Measurements from ENCODE around the gene CPT1B.

DNA sequence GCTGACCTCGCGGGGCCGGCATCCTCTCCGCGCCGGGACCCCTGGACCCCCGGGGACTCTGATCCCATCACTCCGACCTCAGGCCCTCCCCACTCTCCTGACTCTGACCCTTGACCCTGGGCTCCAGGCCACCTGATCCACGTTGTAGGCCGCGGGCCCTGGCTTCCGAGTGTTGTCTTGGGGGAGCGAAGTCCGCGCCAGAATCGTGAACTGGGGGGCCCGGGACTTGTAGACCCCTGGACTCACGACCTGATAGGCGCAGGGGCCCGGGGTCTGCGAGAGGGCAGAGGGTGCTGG, 47.7 kb downstream of the CPT1B start:
- no peak for TF ChIP-seq EZH2 (IDR thresholded peaks at IDR 0.05; ENCODE audit: low read length, missing control alignments)
- TF ChIP-seq, protein P1, sequence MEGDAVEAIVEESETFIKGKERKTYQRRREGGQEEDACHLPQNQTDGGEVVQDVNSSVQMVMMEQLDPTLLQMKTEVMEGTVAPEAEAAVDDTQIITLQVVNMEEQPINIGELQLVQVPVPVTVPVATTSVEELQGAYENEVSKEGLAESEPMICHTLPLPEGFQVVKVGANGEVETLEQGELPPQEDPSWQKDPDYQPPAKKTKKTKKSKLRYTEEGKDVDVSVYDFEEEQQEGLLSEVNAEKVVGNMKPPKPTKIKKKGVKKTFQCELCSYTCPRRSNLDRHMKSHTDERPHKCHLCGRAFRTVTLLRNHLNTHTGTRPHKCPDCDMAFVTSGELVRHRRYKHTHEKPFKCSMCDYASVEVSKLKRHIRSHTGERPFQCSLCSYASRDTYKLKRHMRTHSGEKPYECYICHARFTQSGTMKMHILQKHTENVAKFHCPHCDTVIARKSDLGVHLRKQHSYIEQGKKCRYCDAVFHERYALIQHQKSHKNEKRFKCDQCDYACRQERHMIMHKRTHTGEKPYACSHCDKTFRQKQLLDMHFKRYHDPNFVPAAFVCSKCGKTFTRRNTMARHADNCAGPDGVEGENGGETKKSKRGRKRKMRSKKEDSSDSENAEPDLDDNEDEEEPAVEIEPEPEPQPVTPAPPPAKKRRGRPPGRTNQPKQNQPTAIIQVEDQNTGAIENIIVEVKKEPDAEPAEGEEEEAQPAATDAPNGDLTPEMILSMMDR (conservative IDR thresholded peaks at IDR 0.05 in 1 of 2, IDR thresholded peaks at IDR 0.05 in 1 of 2; ENCODE audit: low read depth in 1 of 2, low read length in 2 of 2) = no peak
